Astrocyte of the cerebellum (primary cell): ENCODE data around the gene IFNLR1.

Experiments used
- DNase-seq: peaks from one replicate; pipeline ENCODE4 v3.0.0-alpha.2; 2011; ENCODE audit warnings: low read depth
- H3K4me3 ChIP-seq: 2 replicates; pipeline ENCODE4 v1.5.1; 2011; ENCODE audit warnings: mild to moderate bottlenecking, low read depth, low read length, moderate library complexity
- CTCF ChIP-seq: IDR thresholded peaks from 2 replicates; pipeline ENCODE4 v1.5.1; 2012; ENCODE audit warnings: low read length, low read depth, moderate library complexity, mild to moderate bottlenecking; ENCODE audit errors: missing control alignments
- in situ Hi-C: cut with HindIII; loops from 2 replicates; pipeline ENCODE4 v1.10.0; 2017; ENCODE audit warnings: low sequenced_read_pairs

The IFNLR1 gene

GRCh38 chr1:24191860-24192259, 4.8 kb upstream of the IFNLR1 start:
- TF ChIP-seq CTCF = no peak
- DNase-seq = no peak
- H3K4me3 ChIP-seq = no peak overlapping the region
- in situ Hi-C loops = no loop called here

- no peak for DNase-seq
- TF ChIP-seq CTCF = no peak
- no peak overlapping the region for H3K4me3 ChIP-seq
- in situ Hi-C loops = no loop called here
Observed at GRCh38 chr1:24190983-24191461, 3.9 kb upstream of the IFNLR1 start.

DNA sequence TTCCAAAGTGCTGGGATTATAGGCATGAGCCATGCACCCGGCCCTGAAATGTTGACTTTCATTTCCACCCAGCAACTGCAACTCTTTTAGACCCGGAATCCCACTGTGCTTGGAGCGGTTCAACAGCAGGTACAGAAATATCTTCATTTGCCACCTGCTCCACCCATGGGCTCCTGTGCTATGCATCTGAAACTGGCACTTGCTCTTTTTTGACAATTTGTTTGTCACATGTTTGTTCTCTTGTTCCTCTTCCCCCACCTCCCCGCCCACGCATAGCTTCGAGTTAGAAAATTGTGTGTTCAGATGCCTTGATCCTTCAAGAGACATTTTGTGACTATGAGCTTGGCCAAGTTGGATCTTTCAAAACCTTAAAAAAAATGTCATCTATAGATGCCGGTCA, 2.4 kb upstream of the IFNLR1 start:
- H3K4me3 ChIP-seq = no peak overlapping the region
- DNase-seq = no peak
- in situ Hi-C loops = no loop called here
- no peak for TF ChIP-seq CTCF

- TF ChIP-seq CTCF = no peak
- peak overlapping the region; percentile 42 for H3K4me3 ChIP-seq
- no peak for DNase-seq
- in situ Hi-C loops = no loop called here
Observed at GRCh38 chr1:24186711-24186992, 437 bp downstream of the IFNLR1 start.

GRCh38 chr1:24186031-24186710, 918 bp downstream of the IFNLR1 start:
- DNase-seq = no peak
- TF ChIP-seq CTCF = no peak
- in situ Hi-C loops = no loop called here
- no peak overlapping the region for H3K4me3 ChIP-seq

GRCh38 chr1:24185076-24185475, 2.0 kb downstream of the IFNLR1 start:
- in situ Hi-C loops = no loop called here
- H3K4me3 ChIP-seq = no peak overlapping the region
- TF ChIP-seq CTCF = no peak
- no peak for DNase-seq
